A673 (cell line): ENCODE data around the gene KCNJ9. TPM values are rescaled to one million over a fixed set of nuclear protein-coding genes. Genes with fewer than 3 reads are reported as not detected.
A peak's percentile ranks its signal among the peaks of the same experiment; 100 is the strongest.

Experiments used
- BruUV-seq: library from RNA; stranded (reverse); fragments of 400-500 nt; replicated peaks from 2 replicates; lab custom pipeline; 2021; lab: Mats Ljungman, UMichigan
- CTCF ChIA-PET: fragments of 300-600 bp; sonication (Branson Sonifier 250); formaldehyde crosslinking; loops from one replicate; lab custom pipeline; 2022; ENCODE audit warnings: antibody characterized with exemption; lab: Charles Lee
- POLR2A ChIA-PET: fragments of 300-600 bp; sonication (Branson Sonifier 250); formaldehyde crosslinking; loops from one replicate; lab custom pipeline; 2022; ENCODE audit warnings: antibody characterized with exemption; ENCODE audit not compliant: low non-redundant PET; lab: Charles Lee
- DNase-seq: peaks from one replicate; pipeline ENCODE4 v3.0.0-alpha.2; 2015; ENCODE audit warnings: low spot score
- H3K27ac ChIP-seq: fragments of 200-600 bp; sonication (generic); 2 replicates; pipeline ENCODE4 v1.5.1; 2016; ENCODE audit warnings: mixed run types, low read depth, mild to moderate bottlenecking, mixed read lengths, antibody characterized with exemption, low read length; ENCODE audit not compliant: poor library complexity, severe bottlenecking
- H3K27me3 ChIP-seq: fragments of 200-600 bp; sonication (generic); replicated peaks from 2 replicates; pipeline ENCODE4 v1.6.1; 2017; ENCODE audit warnings: mixed run types, low read depth, mild to moderate bottlenecking, mixed read lengths, antibody characterized with exemption, low read length; ENCODE audit not compliant: insufficient read depth, poor library complexity
- H3K36me3 ChIP-seq: fragments of 200-600 bp; sonication (generic); 2 replicates; pipeline ENCODE4 v1.6.1; 2016; ENCODE audit warnings: mixed run types, mild to moderate bottlenecking, mixed read lengths, antibody characterized with exemption, low read length; ENCODE audit not compliant: insufficient read depth, poor library complexity, severe bottlenecking
- H3K4me1 ChIP-seq: fragments of 200-600 bp; sonication (generic); 2 replicates; pipeline ENCODE4 v1.6.1; 2017; ENCODE audit warnings: mixed run types, mild to moderate bottlenecking, mixed read lengths, antibody characterized with exemption, low read length; ENCODE audit not compliant: insufficient read depth, poor library complexity, severe bottlenecking
- H3K4me3 ChIP-seq: fragments of 200-600 bp; sonication (generic); 2 replicates; pipeline ENCODE4 v1.5.1; 2016; ENCODE audit warnings: low read depth, mixed run types, mild to moderate bottlenecking, mixed read lengths, low read length; ENCODE audit not compliant: poor library complexity, severe bottlenecking
- H3K9me3 ChIP-seq: fragments of 200-600 bp; sonication (generic); 2 replicates; pipeline ENCODE4 v1.6.1; 2016; ENCODE audit warnings: mixed run types, low read depth, mild to moderate bottlenecking, mixed read lengths, antibody characterized with exemption, low read length; ENCODE audit not compliant: poor library complexity, severe bottlenecking
- EZH2 ChIP-seq: fragments of 200-600 bp; sonication (generic); IDR thresholded peaks from 2 replicates; pipeline ENCODE4 v1.6.1; 2017; ENCODE audit warnings: borderline replicate concordance, low read depth, mild to moderate bottlenecking, mixed read lengths, antibody characterized with exemption, low read length; ENCODE audit not compliant: poor library complexity, severe bottlenecking
- intact Hi-C: fragments of 100-400 bp; cut with micrococcal nuclease; formaldehyde crosslinking; loops from one replicate; pipeline ENCODE4 v1.10.0; 2022; ENCODE audit not compliant: unreplicated experiment
- total RNA-seq: library from RNA; stranded (reverse); gene quantifications from 2 replicates; pipeline ENCODE4 v1.2.3, GENCODE V29; 2021
- TF ChIP-seq, protein P1 (sequence below): fragments of 300-800, 200-600 bp; sonication (generic); conservative IDR thresholded peaks from 2 replicates; pipeline ENCODE4 v1.5.1; 2017; ENCODE audit warnings: low read depth, mild to moderate bottlenecking, antibody characterized with exemption, low read length, moderate library complexity, mixed read lengths

KCNJ9 gene
- total RNA-seq, 1 experiment from 2014 or later, result not detected

- ChIA-PET CTCF (no interaction called here), POLR2A (no interaction called here)
- no peak overlapping the region for H3K27ac ChIP-seq
- H3K4me3 ChIP-seq, result no peak overlapping the region
- TF ChIP-seq, protein P1, sequence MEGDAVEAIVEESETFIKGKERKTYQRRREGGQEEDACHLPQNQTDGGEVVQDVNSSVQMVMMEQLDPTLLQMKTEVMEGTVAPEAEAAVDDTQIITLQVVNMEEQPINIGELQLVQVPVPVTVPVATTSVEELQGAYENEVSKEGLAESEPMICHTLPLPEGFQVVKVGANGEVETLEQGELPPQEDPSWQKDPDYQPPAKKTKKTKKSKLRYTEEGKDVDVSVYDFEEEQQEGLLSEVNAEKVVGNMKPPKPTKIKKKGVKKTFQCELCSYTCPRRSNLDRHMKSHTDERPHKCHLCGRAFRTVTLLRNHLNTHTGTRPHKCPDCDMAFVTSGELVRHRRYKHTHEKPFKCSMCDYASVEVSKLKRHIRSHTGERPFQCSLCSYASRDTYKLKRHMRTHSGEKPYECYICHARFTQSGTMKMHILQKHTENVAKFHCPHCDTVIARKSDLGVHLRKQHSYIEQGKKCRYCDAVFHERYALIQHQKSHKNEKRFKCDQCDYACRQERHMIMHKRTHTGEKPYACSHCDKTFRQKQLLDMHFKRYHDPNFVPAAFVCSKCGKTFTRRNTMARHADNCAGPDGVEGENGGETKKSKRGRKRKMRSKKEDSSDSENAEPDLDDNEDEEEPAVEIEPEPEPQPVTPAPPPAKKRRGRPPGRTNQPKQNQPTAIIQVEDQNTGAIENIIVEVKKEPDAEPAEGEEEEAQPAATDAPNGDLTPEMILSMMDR, result no peak
- TF ChIP-seq EZH2, result no peak
- H3K27me3 ChIP-seq, result peaks cover 23% of the 10 kb centered on the region
- intact Hi-C loops, result loop anchor here (5.0 kb wide), 1 partner anchor 138 kb away; no protein-coding TSS in a partner anchor
- no TSS peak for BruUV-seq
- H3K4me1 ChIP-seq, result no peaks in the 10 kb centered on the region
- H3K36me3 ChIP-seq, result no peaks in the 10 kb centered on the region
- H3K9me3 ChIP-seq, result no peaks in the 10 kb centered on the region
- DNase-seq, result no peak
These were observed 6.5 kb upstream of the KCNJ9 start for GRCh38 chr1:160074865-160075264.

GRCh38 chr1:160075836-160076235, 5.5 kb upstream of the KCNJ9 start:
- H3K4me1 ChIP-seq, result no peaks in the 10 kb centered on the region
- TF ChIP-seq, protein P1, result no peak
- TF ChIP-seq EZH2, result no peak
- CTCF ChIA-PET, result interaction anchor here (0.8 to 1.3 kb wide), 2 partner anchors 18 to 176 kb away, joined by 3 to 5 read pairs; no protein-coding TSS in a partner anchor
- H3K27ac ChIP-seq, result no peak overlapping the region
- no peaks in the 10 kb centered on the region for H3K36me3 ChIP-seq
- DNase-seq, result no peak
- H3K4me3 ChIP-seq, result no peak overlapping the region
- POLR2A ChIA-PET, result interaction anchor here (0.6 kb wide), 1 partner anchor 301 kb away, joined by 3 read pairs; no protein-coding TSS in a partner anchor
- H3K27me3 ChIP-seq, result peaks cover 33% of the 10 kb centered on the region
- H3K9me3 ChIP-seq, result no peaks in the 10 kb centered on the region
- intact Hi-C loops, result loop anchor here (5.0 kb wide), 1 partner anchor 139 kb away; no protein-coding TSS in a partner anchor
- BruUV-seq, result no TSS peak

- intact Hi-C loops, result loop anchor here (5.0 kb wide), 1 partner anchor 139 kb away; no protein-coding TSS in a partner anchor
- Histone ChIP-seq H3K9me3 (no peaks in the 10 kb centered on the region), H3K36me3 (no peaks in the 10 kb centered on the region), H3K4me3 (no peak overlapping the region), H3K27me3 (peaks cover 35% of the 10 kb centered on the region), H3K4me1 (no peaks in the 10 kb centered on the region), H3K27ac (no peak overlapping the region)
- DNase-seq, result peak; percentile 75
- POLR2A ChIA-PET, result no interaction called here
- no TSS peak for BruUV-seq
- CTCF ChIA-PET, result interaction anchor here (0.8 to 1.3 kb wide), 3 partner anchors 18 to 176 kb away, joined by 3 to 5 read pairs (median 3); no protein-coding TSS in a partner anchor
- no peak for TF ChIP-seq EZH2
These were observed 5.0 kb upstream of the KCNJ9 start for GRCh38 chr1:160076295-160076694.
